HCT116 (cell line): Measurements from ENCODE around the gene U2AF2.

Source experiments
- CEBPB ChIP-seq: IDR thresholded peaks from 2 replicates; pipeline ENCODE4 v1.6.1; 2012; ENCODE audit warnings: low read depth
- CTCF ChIP-seq, 3 experiments: fragments of 200-600 bp in 1 of 3; sonication (generic) in 1 of 3; IDR thresholded peaks in 2 of 3; conservative IDR thresholded peaks in 1 of 3; 2 replicates each; pipeline ENCODE4 v1.5.1; 2012 to 2017; ENCODE audit warnings: low read depth in 2 of 3, low read length in 2 of 3, antibody characterized with exemption in 1 of 3, borderline replicate concordance in 1 of 3, control low read depth in 1 of 3, mild to moderate bottlenecking in 1 of 3, mixed read lengths in 1 of 3, mixed run types in 1 of 3, moderate library complexity in 1 of 3; ENCODE audit not compliant: insufficient read depth in 1 of 3
- EZH2 ChIP-seq: fragments of 200-600 bp; sonication (generic); IDR thresholded peaks from 2 replicates; pipeline ENCODE4 v1.6.1; 2017; ENCODE audit warnings: antibody characterized with exemption, mixed run types
- POLR2AphosphoS5 ChIP-seq: IDR thresholded peaks from 2 replicates; pipeline ENCODE4 v1.6.1; 2011; ENCODE audit warnings: mild to moderate bottlenecking, low read depth, low read length, moderate library complexity
- TCF7L2 ChIP-seq: IDR thresholded peaks from 2 replicates; pipeline ENCODE4 v1.7.0; 2011; ENCODE audit warnings: borderline replicate concordance, inconsistent platforms; ENCODE audit not compliant: insufficient read depth, insufficient read length; ENCODE audit errors: extremely low read depth

GRCh38 chr19:55609326-55609725 is 45.5 kb upstream of the U2AF2 start:
- TF ChIP-seq TCF7L2 (no peak), CTCF (IDR thresholded peaks at IDR 0.05 in 2 of 3, conservative IDR thresholded peaks at IDR 0.05 in 1 of 3; ENCODE audit: borderline replicate concordance in 1 of 3, insufficient read depth in 1 of 3, low read depth in 2 of 3, low read length in 2 of 3) (no peak), CEBPB (no peak), EZH2 (no peak), POLR2AphosphoS5 (no peak)
